Heart left ventricle (tissue), 16 donors: ENCODE measurements around the gene ATP2B2. TPM values are rescaled to one million over a fixed set of nuclear protein-coding genes. Genes with fewer than 3 reads are reported as not detected.
A peak's percentile ranks its signal among the peaks of the same experiment; 100 is the strongest.

Experiments
- ATAC-seq, 4 donors: fragments of 200-7000 bp; cut with Tn5 transposase; one replicate each; pipeline ENCODE4 v1.9.1; 2020 to 2022; ENCODE audit warnings: moderate library complexity in 4 of 4, mild to moderate bottlenecking in 3 of 4, moderate number of reproducible peaks in 1 of 4
- DNase-seq, 5 donors: peaks; one replicate each; pipeline ENCODE4 v3.0.0-alpha.2; 2020
- H3K27ac ChIP-seq, 12 donors: fragments of 200-600 bp; sonication (generic) in 4 of 12; one replicate each; pipeline versions ENCODE4 v1.5.0 to v1.8.0; 2016 to 2022; ENCODE audit warnings: mild to moderate bottlenecking in 2 of 12
- H3K27me3 ChIP-seq, 9 donors: fragments of 200-600 bp; sonication (generic) in 2 of 9; one replicate each; pipeline versions ENCODE4 v1.5.1 to v1.8.0; 2016 to 2022; ENCODE audit warnings: mild to moderate bottlenecking in 3 of 9
- H3K36me3 ChIP-seq, 9 donors: fragments of 200-600 bp; sonication (generic) in 2 of 9; one replicate each; pipeline versions ENCODE4 v1.5.0 to v1.8.0; 2018 to 2022; ENCODE audit warnings: mild to moderate bottlenecking in 2 of 9
- H3K4me1 ChIP-seq, 12 donors: fragments of 200-600 bp; sonication (generic) in 4 of 12; one replicate each; pipeline versions ENCODE4 v1.5.0 to v1.8.0; 2016 to 2022; ENCODE audit warnings: mild to moderate bottlenecking in 3 of 12
- H3K4me3 ChIP-seq, 12 donors: fragments of 200-600 bp; sonication (generic) in 4 of 12; one replicate each; pipeline versions ENCODE4 v1.5.0 to v1.8.0; 2017 to 2022; ENCODE audit warnings: mild to moderate bottlenecking in 9 of 12, moderate library complexity in 4 of 12
- H3K9me3 ChIP-seq, 12 donors: fragments of 200-600 bp; sonication (generic) in 4 of 12; one replicate each; pipeline versions ENCODE4 v1.5.0 to v1.8.0; 2016 to 2022; ENCODE audit warnings: mild to moderate bottlenecking in 1 of 12
- CTCF ChIP-seq, 12 donors: fragments of 200-600 bp; sonication (generic) in 4 of 12; IDR thresholded peaks; one replicate each; pipeline versions ENCODE4 v1.5.0 to v1.8.0; 2018 to 2022; ENCODE audit warnings: antibody characterized with exemption in 12 of 12, mild to moderate bottlenecking in 5 of 12
- POLR2A ChIP-seq, 2 donors: fragments of 450-650 bp; IDR thresholded peaks; one replicate each; pipeline ENCODE4 v1.6.1; 2017; ENCODE audit warnings: antibody characterized with exemption in 2 of 2, mild to moderate bottlenecking in 2 of 2, moderate library complexity in 2 of 2
- WGBS, 4 donors: extraction: QIAGEN DNeasy Blood & Tissue Kit in 2 of 4; methylation state at CpG; one replicate each; pipeline versions ENCODE4 v1.1.5 to v1.1.7; 2013 to 2018; 5-methylcytosine and 5-hydroxymethylcytosine counted together
- intact Hi-C, 10 donors: fragments of 100-400 bp; cut with DNase I; formaldehyde crosslinking; loops; one replicate each; pipeline versions ENCODE4 v1.11.1 to v1.14.2; 2022
- polyA plus RNA-seq, 2 donors: library from polyadenylated mRNA; stranded (reverse); fragments of 200-250 nt; gene quantifications; one replicate each; pipeline ENCODE4 v1.2.3, GENCODE V29; 2013
- total RNA-seq, 9 donors: library from RNA; depleted of rRNA in 2 of 9; stranded (reverse); fragments of >200 nt in 2 of 9; fragmentation: NEBNext Ultra II Directional in 3 of 9; extraction: Animal tissue kit (Norgen Biotek cat#: 25700) in 3 of 9; gene quantifications; one replicate each; pipeline versions ENCODE4 v1.1.0 to v1.2.4, GENCODE V29; 2016 to 2023
- donor health status: ischemic (EF 13 %, LVEDD 7.1; RV severe dilation, severe dysfunction).
- donor health status: healthy with polysubstance abuse.
- donor health status: DM: no; HTN: yes; CAD: no.
- donor health status: DM: no; HTN: no; CAD: no.
- donor health status: ischemic (EF 25% LVEDD 6.9; RV normal size, moderate dysfunction).
- donor health status: ischemic (EF 25% LVEDD 5.7; RV mildly dilated, moderate dysfunction).
- donor health status: healthy.
- donor health status: DM: yes; HTN: yes; CAD: no.
- donor health status: ischemic (EF 35%, LVEDD 5.7; RV mildly dilated, moderate dysfunction).
- donor health status: nonischemic (EF 11% LVEDD 7.7; RV severe dilation, severe dysfunction).
- donor health status: DM: yes; HTN: yes; CAD: no.
- donor health status: PGD.
- donor health status: ischemic (EF 29% LVEDD 5.4; RV normal size, mild dysfunction).
- donor health status: nonischemic (EF 23%, LVEDD 6.1; RV moderate dilation, normal function).

ATP2B2 gene
- total and polyA plus RNA-seq, 11 donors, result 0.01 to 0.35 (median 0.12) TPM; not detected in 3

GRCh38 chr3:10447527-10448260 lies 57.7 kb downstream of the ATP2B2 start:
- TF ChIP-seq CTCF (IDR thresholded peaks at IDR 0.05) (no peak), POLR2A (IDR thresholded peaks at IDR 0.05) (no peak)
- Histone ChIP-seq H3K27me3 (peaks cover 0 to 48% (median 7%) of the 10 kb centered on the region in 9 donors), H3K27ac (no peak overlapping the region), H3K9me3 (no peaks in the 10 kb centered on the region), H3K36me3 (no peaks in the 10 kb centered on the region), H3K4me1 (no peaks in the 10 kb centered on the region), H3K4me3 (no peak overlapping the region)
- intact Hi-C loops, result no loop called here
- ATAC-seq (peak in 1 of 4 donors; percentile 38), DNase-seq (no peak)
- WGBS, 4 donors, result 74 to 79% (median 75%) methylated on average over 6 of the region's 6 CpGs

GRCh38 chr3:10447110-10447509 lies 58.3 kb downstream of the ATP2B2 start:
- Histone ChIP-seq H3K9me3 (no peaks in the 10 kb centered on the region), H3K4me3 (no peak overlapping the region), H3K27me3 (peaks cover 0 to 43% (median 7%) of the 10 kb centered on the region in 9 donors), H3K36me3 (no peaks in the 10 kb centered on the region), H3K27ac (no peak overlapping the region), H3K4me1 (no peaks in the 10 kb centered on the region)
- DNase-seq, result no peak
- ATAC-seq, result no peak
- no peak for TF ChIP-seq POLR2A (IDR thresholded peaks at IDR 0.05)
- no peak for TF ChIP-seq CTCF (IDR thresholded peaks at IDR 0.05)
- WGBS, 4 donors, result 75 to 87% (median 85%) methylated on average over 5 of the region's 5 CpGs
- intact Hi-C loops, result no loop called here

- no peak for ATAC-seq
- intact Hi-C loops, result no loop called here
- Histone ChIP-seq H3K27ac (no peak overlapping the region), H3K36me3 (no peaks in the 10 kb centered on the region), H3K4me1 (no peaks in the 10 kb centered on the region), H3K9me3 (no peaks in the 10 kb centered on the region), H3K4me3 (no peak overlapping the region), H3K27me3 (peaks cover 0 to 31% (median 7%) of the 10 kb centered on the region in 9 donors)
- DNase-seq, result no peak
- WGBS, 4 donors, result 59 to 65% (median 63%) methylated on average over 9 of the region's 9 CpGs
- TF ChIP-seq CTCF (IDR thresholded peaks at IDR 0.05) (no peak), POLR2A (IDR thresholded peaks at IDR 0.05) (no peak)
Measured at GRCh38 chr3:10445561-10446175, 59.7 kb downstream of the ATP2B2 start.

- no peaks in the 10 kb centered on the region for H3K9me3 ChIP-seq
- no peaks in the 10 kb centered on the region for H3K4me1 ChIP-seq
- TF ChIP-seq CTCF (IDR thresholded peaks at IDR 0.05) (no peak), POLR2A (IDR thresholded peaks at IDR 0.05) (no peak)
- no peak overlapping the region for H3K4me3 ChIP-seq
- intact Hi-C loops, result no loop called here
- peaks cover 0 to 20% (median 4%) of the 10 kb centered on the region in 9 donors for H3K27me3 ChIP-seq
- H3K27ac ChIP-seq, result no peak overlapping the region
- no peak for DNase-seq
- ATAC-seq, result no peak
- H3K36me3 ChIP-seq, result no peaks in the 10 kb centered on the region
- 52 to 64% (median 60%) methylated on average over 10 of the region's 10 CpGs for WGBS, 4 donors
Measured at GRCh38 chr3:10444511-10444910, 60.9 kb downstream of the ATP2B2 start.
